PFSK-1 (cell line): ENCODE data around the gene WDR45.

Experiments used
- POLR2AphosphoS5 ChIP-seq: IDR thresholded peaks from 2 replicates; pipeline ENCODE4 v1.6.1; 2012; ENCODE audit warnings: low read depth, mild to moderate bottlenecking, control low read depth, low read length, moderate library complexity
- SIN3A ChIP-seq: IDR thresholded peaks from 2 replicates; pipeline ENCODE4 v1.6.1; 2012; ENCODE audit warnings: mild to moderate bottlenecking, low read length, moderate library complexity, borderline replicate concordance; ENCODE audit not compliant: insufficient read depth
- TAF1 ChIP-seq: IDR thresholded peaks from 2 replicates; pipeline ENCODE4 v1.6.1; 2012; ENCODE audit warnings: low read length, control low read depth, borderline replicate concordance; ENCODE audit not compliant: insufficient read depth

DNA sequence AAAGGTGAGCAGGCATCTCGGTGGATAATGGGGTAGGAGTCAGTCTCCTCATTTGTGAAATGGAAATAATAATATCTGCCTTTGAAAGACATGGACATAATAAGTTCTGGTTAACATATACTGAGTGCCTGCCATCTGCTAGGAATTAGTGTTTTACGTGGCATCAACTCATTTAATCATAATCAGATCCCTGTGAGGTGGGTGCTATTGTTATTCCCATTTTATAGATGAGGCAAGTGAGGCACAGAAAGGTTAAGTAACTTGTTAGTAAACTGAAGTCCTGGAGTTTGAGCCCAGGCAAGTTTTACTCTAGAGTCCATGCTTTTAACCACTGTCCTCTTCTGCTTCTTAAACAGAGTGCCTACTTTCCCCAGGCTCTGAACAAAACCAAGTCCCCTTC lies 13.4 kb downstream of the WDR45 start:
- no peak for TF ChIP-seq SIN3A
- no peak for TF ChIP-seq POLR2AphosphoS5
- no peak for TF ChIP-seq TAF1
